Measurements from ENCODE around the gene SORCS2. TPM values are rescaled to one million over a fixed set of nuclear protein-coding genes. Genes with fewer than 3 reads are reported as not detected.
"Not testable (repeated sequence)": the region's sequence is repeated elsewhere in the genome, so short reads cannot be mapped to it uniquely, and the experiment has no call there.

The SORCS2 gene
- total RNA-seq, 1 donor = under 0.01 TPM

GRCh38 chr4:7584098-7584497 is 391.8 kb downstream of the SORCS2 start:
- DNase-seq (ENCODE audit: low read depth in 2 of 3, low spot score in 2 of 3) = no peak

- no peak for DNase-seq (ENCODE audit: low read depth in 2 of 3, low spot score in 2 of 3)
Measured at GRCh38 chr4:7584606-7585159, 392.3 kb downstream of the SORCS2 start.

GRCh38 chr4:7585768-7586167 is 393.4 kb downstream of the SORCS2 start:
- DNase-seq (ENCODE audit: low read depth in 2 of 3, low spot score in 2 of 3) = no peak

- DNase-seq (ENCODE audit: low read depth in 2 of 3, low spot score in 2 of 3) = no peak
Measured at GRCh38 chr4:7587433-7588405, 395.4 kb downstream of the SORCS2 start.

- no peak for DNase-seq (ENCODE audit: low read depth in 2 of 3, low spot score in 2 of 3)
Measured at GRCh38 chr4:7590189-7590588, 397.9 kb downstream of the SORCS2 start.

GRCh38 chr4:7590899-7591298 is 398.6 kb downstream of the SORCS2 start:
- no peak for DNase-seq (ENCODE audit: low read depth in 2 of 3, low spot score in 2 of 3)

- DNase-seq (ENCODE audit: low read depth in 2 of 3, low spot score in 2 of 3) = no peak
Measured at GRCh38 chr4:7591409-7592053, 399.2 kb downstream of the SORCS2 start.

GRCh38 chr4:7593646-7594412 is 401.5 kb downstream of the SORCS2 start:
- no peak for DNase-seq (ENCODE audit: low read depth in 2 of 3, low spot score in 2 of 3)

- DNase-seq (ENCODE audit: low read depth in 2 of 3, low spot score in 2 of 3) = no peak
Measured at GRCh38 chr4:7595934-7596461, 403.7 kb downstream of the SORCS2 start.

GRCh38 chr4:7596918-7597606 is 404.7 kb downstream of the SORCS2 start:
- no peak for DNase-seq (ENCODE audit: low read depth in 2 of 3, low spot score in 2 of 3)

GRCh38 chr4:7598939-7599790 is 406.8 kb downstream of the SORCS2 start:
- DNase-seq (ENCODE audit: low read depth in 2 of 3, low spot score in 2 of 3) = no peak

- no peak for DNase-seq (ENCODE audit: low read depth in 2 of 3, low spot score in 2 of 3)
Measured at GRCh38 chr4:7600247-7600646, 407.9 kb downstream of the SORCS2 start.

- not testable (repeated sequence) for DNase-seq (ENCODE audit: low read depth in 2 of 3, low spot score in 2 of 3)
Measured at GRCh38 chr4:7602166-7602565, 409.8 kb downstream of the SORCS2 start.

- DNase-seq (ENCODE audit: low read depth in 2 of 3, low spot score in 2 of 3) = no peak
Measured at GRCh38 chr4:7607156-7607910, 415.0 kb downstream of the SORCS2 start.

GRCh38 chr4:7608046-7608445 is 415.7 kb downstream of the SORCS2 start:
- no peak for DNase-seq (ENCODE audit: low read depth in 2 of 3, low spot score in 2 of 3)

- DNase-seq (ENCODE audit: low read depth in 2 of 3, low spot score in 2 of 3) = no peak
Measured at GRCh38 chr4:7609316-7609715, 417.0 kb downstream of the SORCS2 start.

GRCh38 chr4:7610022-7610670 is 417.8 kb downstream of the SORCS2 start:
- DNase-seq (ENCODE audit: low read depth in 2 of 3, low spot score in 2 of 3) = no peak

GRCh38 chr4:7610841-7611240 is 418.5 kb downstream of the SORCS2 start:
- DNase-seq (ENCODE audit: low read depth in 2 of 3, low spot score in 2 of 3) = no peak

All from hematopoietic multipotent progenitor cell (in vitro differentiated cells).